Neuronal stem cell (in vitro differentiated cells): Measurements from ENCODE around the gene CHST15.

Experiments
- DNase-seq: peaks from one replicate; pipeline ENCODE4 v3.0.0-alpha.2; 2013; ENCODE audit warnings: low spot score
- H2AFZ ChIP-seq: one replicate; pipeline ENCODE4 v1.6.1; 2013; ENCODE audit warnings: mild to moderate bottlenecking, low read length, inconsistent platforms
- H2AK5ac ChIP-seq: 2 replicates; pipeline ENCODE4 v1.6.1; 2013; ENCODE audit warnings: low read depth, mild to moderate bottlenecking, inconsistent platforms, low read length, moderate library complexity, mixed read lengths
- H2BK120ac ChIP-seq: 2 replicates; pipeline ENCODE4 v1.6.1; 2013; ENCODE audit warnings: low read depth, mild to moderate bottlenecking, inconsistent platforms, low read length, moderate library complexity, mixed read lengths
- H2BK12ac ChIP-seq: one replicate; pipeline ENCODE4 v1.6.1; 2013; ENCODE audit warnings: low read length, inconsistent platforms
- H2BK15ac ChIP-seq: 2 replicates; pipeline ENCODE4 v1.6.1; 2013; ENCODE audit warnings: mild to moderate bottlenecking, low read length, inconsistent platforms, mixed read lengths
- H2BK5ac ChIP-seq: one replicate; pipeline ENCODE4 v1.6.1; 2013; ENCODE audit warnings: inconsistent platforms, mild to moderate bottlenecking, low read length, moderate library complexity
- H3K14ac ChIP-seq: one replicate; pipeline ENCODE4 v1.6.1; 2013; ENCODE audit warnings: low read length, inconsistent platforms
- H3K18ac ChIP-seq: 2 replicates; pipeline ENCODE4 v1.6.1; 2013; ENCODE audit warnings: low read length, inconsistent platforms
- H3K23ac ChIP-seq: 2 replicates; pipeline ENCODE4 v1.6.1; 2013; ENCODE audit warnings: low read depth, mild to moderate bottlenecking, mixed read lengths, low read length, inconsistent platforms; ENCODE audit not compliant: poor library complexity
- H3K27ac ChIP-seq: replicated peaks from 3 replicates; pipeline ENCODE4 v1.5.1; 2013; ENCODE audit warnings: low read length, inconsistent platforms
- H3K27me3 ChIP-seq, 3 experiments: 2 replicates each; pipeline ENCODE4 v1.6.1; 2013; ENCODE audit warnings: low read length in 3 of 3, mild to moderate bottlenecking in 2 of 3, inconsistent platforms in 1 of 3, low read depth in 1 of 3, mixed read lengths in 1 of 3, moderate library complexity in 1 of 3; ENCODE audit not compliant: control insufficient read depth in 3 of 3, insufficient read depth in 3 of 3
- H3K36me3 ChIP-seq, 2 donors: replicated peaks in 1 of 2; 2 replicates each; pipeline ENCODE4 v1.6.1; 2013; ENCODE audit warnings: low read length in 2 of 2; ENCODE audit not compliant: control insufficient read depth in 2 of 2, insufficient read depth in 2 of 2
- H3K4ac ChIP-seq: 2 replicates; pipeline ENCODE4 v1.6.1; 2013; ENCODE audit warnings: inconsistent platforms, mild to moderate bottlenecking, low read length, moderate library complexity
- H3K4me1 ChIP-seq, 2 donors: 1 replicate in 1 of 2; 2 replicates in 1 of 2; pipeline ENCODE4 v1.6.1; 2013; ENCODE audit warnings: low read length in 2 of 2, low read depth in 1 of 2; ENCODE audit not compliant: control insufficient read depth in 2 of 2, insufficient read depth in 1 of 2
- H3K4me2 ChIP-seq: one replicate; pipeline ENCODE4 v1.6.1; 2013; ENCODE audit warnings: mild to moderate bottlenecking, low read length, inconsistent platforms; ENCODE audit not compliant: insufficient read depth, poor library complexity, severe bottlenecking
- H3K4me3 ChIP-seq, 2 donors: 2 replicates each; pipeline ENCODE4 v1.5.1; 2013; ENCODE audit warnings: low read length in 2 of 2, mild to moderate bottlenecking in 2 of 2, inconsistent platforms in 1 of 2, moderate library complexity in 1 of 2
- H3K79me1 ChIP-seq: one replicate; pipeline ENCODE4 v1.6.1; 2013; ENCODE audit warnings: low read depth, mild to moderate bottlenecking, inconsistent platforms, low read length, moderate library complexity
- H3K9ac ChIP-seq: one replicate; pipeline ENCODE4 v1.6.1; 2013; ENCODE audit warnings: mild to moderate bottlenecking, low read depth, low read length, inconsistent platforms; ENCODE audit not compliant: poor library complexity
- H3K9me3 ChIP-seq, 2 donors: replicated peaks in 1 of 2; 2 replicates each; pipeline versions ENCODE3 to v1.6.1; 2013; ENCODE audit warnings: low read length in 2 of 2, mild to moderate bottlenecking in 2 of 2, inconsistent platforms in 1 of 2, low read depth in 1 of 2, mixed read lengths in 1 of 2, moderate library complexity in 1 of 2; ENCODE audit not compliant: control insufficient read depth in 2 of 2, insufficient read depth in 1 of 2
- H4K8ac ChIP-seq: one replicate; pipeline ENCODE4 v1.6.1; 2013; ENCODE audit warnings: low read depth, mild to moderate bottlenecking, inconsistent platforms, low read length, moderate library complexity
- H4K91ac ChIP-seq: one replicate; pipeline ENCODE4 v1.6.1; 2013; ENCODE audit warnings: low read length, low read depth, mild to moderate bottlenecking, inconsistent platforms; ENCODE audit not compliant: poor library complexity
- WGBS, 2 donors: extraction: QIAGEN DNeasy Blood & Tissue Kit; methylation state at CpG; one replicate each; pipeline ENCODE4 v1.1.7; 2013; ENCODE audit warnings: missing lambda C conversion rate in 2 of 2, mixed read lengths in 1 of 2; ENCODE audit not compliant: insufficient read length in 2 of 2, insufficient replicate concordance in 1 of 2; ENCODE audit errors: extremely low coverage in 2 of 2; 5-methylcytosine and 5-hydroxymethylcytosine counted together

The CHST15 gene

DNA sequence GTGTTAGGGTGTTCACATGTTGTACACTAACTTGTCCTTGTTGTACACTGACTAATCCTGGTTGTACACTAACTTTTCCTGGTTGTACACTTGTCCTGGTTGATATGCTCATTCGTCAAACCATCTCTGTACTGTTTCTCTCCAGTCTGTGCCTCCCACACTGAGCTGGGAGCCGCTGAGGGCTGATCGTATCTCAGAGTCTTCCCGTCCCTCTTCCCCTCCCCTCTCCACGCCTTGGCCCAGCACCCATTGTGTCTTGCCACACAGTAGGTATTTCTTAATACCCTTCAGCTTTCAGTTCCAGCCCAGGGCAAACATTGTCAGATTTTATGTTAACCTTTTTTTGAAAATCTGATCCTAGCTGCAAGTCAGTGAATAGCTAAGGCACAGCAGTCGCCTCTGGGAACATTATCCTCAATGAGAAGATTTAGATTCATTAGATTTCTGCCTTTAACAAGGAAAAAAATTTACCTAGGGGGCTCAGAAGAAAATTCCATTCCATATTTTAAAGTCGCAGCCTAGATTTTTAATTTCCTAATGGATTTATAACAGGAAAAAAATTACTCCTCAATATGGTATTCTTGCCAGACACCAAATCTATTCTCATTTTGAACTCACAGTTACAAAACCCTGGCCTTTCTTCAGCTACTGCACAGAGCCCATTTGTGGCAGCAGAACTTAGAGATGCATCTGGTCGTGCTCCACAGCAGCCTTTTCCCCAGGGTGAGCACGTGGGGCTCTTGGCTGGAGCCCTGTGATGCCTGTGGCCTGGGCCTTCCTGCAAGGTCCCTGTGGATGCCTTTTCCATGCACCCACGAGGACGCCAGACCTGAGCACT lies 33.0 kb upstream of the CHST15 start:
- Histone ChIP-seq H3K4me3 (no peak overlapping the region), H3K27ac (no peak overlapping the region), H2AFZ (no peak overlapping the region), H3K9me3 (no peaks in the 10 kb centered on the region), H2BK5ac (no peak overlapping the region), H3K23ac (no peak overlapping the region), H3K4ac (no peak overlapping the region), H2BK120ac (no peak overlapping the region), H3K4me2 (no peak overlapping the region), H3K79me1 (no peaks in the 10 kb centered on the region), H2AK5ac (no peak overlapping the region), H4K91ac (no peak overlapping the region), H4K8ac (no peak overlapping the region), H2BK15ac (peak overlapping the region; percentile 24), H3K27me3 (peaks cover 0 to 11% (median 2%) of the 10 kb centered on the region in 3 experiments), H3K9ac (no peak overlapping the region), H3K14ac (no peak overlapping the region), H3K36me3 (no peaks in the 10 kb centered on the region), H2BK12ac (no peak overlapping the region), H3K18ac (peak overlapping the region; percentile 73), H3K4me1 (peaks cover 7 to 12% of the 10 kb centered on the region in 2 donors)
- DNase-seq, result no peak
- WGBS, 2 donors, result no CpG with 5 or more reads among the region's 11 CpGs

GRCh38 chr10:124125305-124126116 lies 32.1 kb upstream of the CHST15 start:
- H3K4ac ChIP-seq, result no peak overlapping the region
- no peak overlapping the region for H2AK5ac ChIP-seq
- no peak overlapping the region for H2BK120ac ChIP-seq
- H3K9ac ChIP-seq, result no peak overlapping the region
- H3K79me1 ChIP-seq, result no peaks in the 10 kb centered on the region
- H3K27me3 ChIP-seq, result peaks cover 0 to 11% (median 5%) of the 10 kb centered on the region in 3 experiments
- peak overlapping the region; percentile 23 for H3K18ac ChIP-seq
- no peaks in the 10 kb centered on the region for H3K9me3 ChIP-seq
- 100% methylated on average over 1 of the region's 10 CpGs for WGBS, 2 donors
- H3K36me3 ChIP-seq, result no peaks in the 10 kb centered on the region
- no peak overlapping the region for H3K23ac ChIP-seq
- H2BK5ac ChIP-seq, result no peak overlapping the region
- no peak overlapping the region for H3K14ac ChIP-seq
- H3K27ac ChIP-seq, result no peak overlapping the region
- H3K4me1 ChIP-seq, result peaks cover 7% of the 10 kb centered on the region in 2 donors
- DNase-seq, result no peak
- H3K4me3 ChIP-seq, result peak overlapping the region in 1 of 2 donors; percentile 2
- no peak overlapping the region for H3K4me2 ChIP-seq
- no peak overlapping the region for H2BK15ac ChIP-seq
- H2AFZ ChIP-seq, result no peak overlapping the region
- H4K8ac ChIP-seq, result peak overlapping the region; percentile 23
- H2BK12ac ChIP-seq, result no peak overlapping the region
- H4K91ac ChIP-seq, result peak overlapping the region; percentile 7

DNA sequence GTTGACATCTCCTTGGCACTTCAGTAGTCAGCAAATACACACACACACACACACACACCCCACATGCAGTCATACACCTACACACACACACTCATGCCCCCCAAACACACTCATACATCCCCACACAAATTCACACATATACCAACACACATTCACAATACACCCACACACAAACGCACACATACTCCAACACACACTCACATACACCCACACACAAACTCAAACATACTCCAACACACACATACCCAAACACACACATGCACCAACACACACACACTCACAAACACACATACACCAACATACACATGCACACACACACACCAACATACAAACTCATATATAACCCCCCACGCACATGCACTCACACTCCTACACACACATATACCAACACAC lies 31.4 kb upstream of the CHST15 start:
- H3K18ac ChIP-seq, result no peak overlapping the region
- H2BK12ac ChIP-seq, result no peak overlapping the region
- H3K23ac ChIP-seq, result no peak overlapping the region
- no peak overlapping the region for H3K27ac ChIP-seq
- H4K8ac ChIP-seq, result peak overlapping the region; percentile 23
- no peak overlapping the region for H2AK5ac ChIP-seq
- no peak overlapping the region for H3K14ac ChIP-seq
- DNase-seq, result no peak
- H2BK120ac ChIP-seq, result no peak overlapping the region
- H4K91ac ChIP-seq, result peak overlapping the region; percentile 31
- no peak overlapping the region for H2BK5ac ChIP-seq
- peak overlapping the region; percentile 66 for H3K9ac ChIP-seq
- H3K27me3 ChIP-seq, result peaks cover 0 to 11% (median 5%) of the 10 kb centered on the region in 3 experiments
- H3K4me1 ChIP-seq, result peaks cover 7 to 11% of the 10 kb centered on the region in 2 donors
- no peak overlapping the region for H3K4me2 ChIP-seq
- no peak overlapping the region for H2BK15ac ChIP-seq
- peak overlapping the region in 1 of 2 donors; percentile 2 for H3K4me3 ChIP-seq
- no peak overlapping the region for H3K4ac ChIP-seq
- 100% methylated on average over 1 to 2 of the region's 2 CpGs for WGBS, 2 donors
- no peaks in the 10 kb centered on the region for H3K36me3 ChIP-seq
- H2AFZ ChIP-seq, result no peak overlapping the region
- H3K79me1 ChIP-seq, result no peaks in the 10 kb centered on the region
- no peaks in the 10 kb centered on the region for H3K9me3 ChIP-seq
